Mesothelial cell of epicardium (in vitro differentiated cells): Measurements from ENCODE around the gene SLAMF9. TPM values are rescaled to one million over a fixed set of nuclear protein-coding genes. Genes with fewer than 3 reads are reported as not detected.

Experiments
- DNase-seq, 2 experiments: peaks; one replicate each; pipeline ENCODE4 v3.0.0; 2021; ENCODE audit warnings: low spot score in 2 of 2; ENCODE audit not compliant: unreplicated experiment in 2 of 2
- H3K27ac Mint-ChIP-seq: 2 replicates; pipeline ENCODE4 v1.8.0; 2021; ENCODE audit warnings: mixed read lengths
- H3K27me3 Mint-ChIP-seq: 2 replicates; pipeline ENCODE4 v1.8.0; 2021; ENCODE audit warnings: low read depth, mixed read lengths
- H3K36me3 Mint-ChIP-seq: 2 replicates; pipeline ENCODE4 v1.8.0; 2021; ENCODE audit warnings: mixed read lengths
- H3K4me1 Mint-ChIP-seq: 2 replicates; pipeline ENCODE4 v1.8.0; 2021; ENCODE audit warnings: mixed read lengths
- H3K4me3 Mint-ChIP-seq: 2 replicates; pipeline ENCODE4 v1.8.0; 2021; ENCODE audit warnings: mild to moderate bottlenecking, moderate library complexity, mixed read lengths
- H3K9me3 Mint-ChIP-seq: 2 replicates; pipeline ENCODE4 v1.8.0; 2021; ENCODE audit warnings: mixed read lengths
- CTCF ChIP-seq: fragments of 200-600 bp; sonication (generic); IDR thresholded peaks from one replicate; pipeline ENCODE4 v1.5.0; 2021; ENCODE audit warnings: antibody characterized with exemption; ENCODE audit not compliant: unreplicated experiment
- total RNA-seq: library from RNA; stranded (reverse); gene quantifications from 3 replicates; pipeline ENCODE4 v1.2.1, GENCODE V29; 2021

The SLAMF9 gene
- total RNA-seq, 1 donor from 2014 or later, result not detected

- no peaks in the 10 kb centered on the region for H3K36me3 Mint-ChIP-seq
- H3K4me3 Mint-ChIP-seq, result peak within 1 kb of the TSS; percentile 93
- no peaks in the 10 kb centered on the region for H3K9me3 Mint-ChIP-seq
- H3K27ac Mint-ChIP-seq, result peak within 1 kb of the TSS; percentile 95
- H3K4me1 Mint-ChIP-seq, result peaks cover 75% of the 10 kb centered on the region
- peak; percentile 87 to 96 for DNase-seq
- H3K27me3 Mint-ChIP-seq, result peaks cover 2% of the 10 kb centered on the region
- peak; percentile 56 for TF ChIP-seq CTCF
Measured at GRCh38 chr1:159945483-159946241, 8.4 kb downstream of the SLAMF9 start, which contains the start of gene IGSF9. TSS of gene IGSF9 (minus strand) at chr1:159945613. CDS start at chr1:159943454, 2,159 bp downstream.

GRCh38 chr1:159944623-159945455, 9.2 kb downstream of the SLAMF9 start:
- TF ChIP-seq CTCF, result no peak
- H3K4me1 Mint-ChIP-seq, result peaks cover 78% of the 10 kb centered on the region
- H3K27me3 Mint-ChIP-seq, result peaks cover 2% of the 10 kb centered on the region
- DNase-seq, result no peak
- peak overlapping the region; percentile 93 for H3K4me3 Mint-ChIP-seq
- H3K36me3 Mint-ChIP-seq, result peaks cover 4% of the 10 kb centered on the region
- no peaks in the 10 kb centered on the region for H3K9me3 Mint-ChIP-seq
- peak overlapping the region; percentile 95 for H3K27ac Mint-ChIP-seq

- Mint-ChIP-seq H3K4me1 (peaks cover 72% of the 10 kb centered on the region), H3K27me3 (peaks cover 2% of the 10 kb centered on the region), H3K4me3 (peak overlapping the region; percentile 93), H3K27ac (peak overlapping the region; percentile 95), H3K36me3 (peaks cover 5% of the 10 kb centered on the region), H3K9me3 (no peaks in the 10 kb centered on the region)
- no peak for TF ChIP-seq CTCF
- DNase-seq, result no peak
Measured at GRCh38 chr1:159943908-159944622, 10.0 kb downstream of the SLAMF9 start.

- Mint-ChIP-seq H3K4me1 (peaks cover 69% of the 10 kb centered on the region), H3K36me3 (peaks cover 9% of the 10 kb centered on the region), H3K27me3 (peaks cover 2% of the 10 kb centered on the region), H3K4me3 (peak overlapping the region; percentile 93), H3K9me3 (no peaks in the 10 kb centered on the region), H3K27ac (peak overlapping the region; percentile 75)
- DNase-seq, result no peak
- no peak for TF ChIP-seq CTCF
Measured at GRCh38 chr1:159943278-159943640, 10.8 kb downstream of the SLAMF9 start.

GRCh38 chr1:159942632-159943277, 11.3 kb downstream of the SLAMF9 start:
- H3K27me3 Mint-ChIP-seq, result no peaks in the 10 kb centered on the region

More at GRCh38 chr1:159942632-159943277, 11.3 kb downstream of the SLAMF9 start:
- peak overlapping the region; percentile 36 for H3K4me3 Mint-ChIP-seq
- TF ChIP-seq CTCF, result no peak
- DNase-seq, result no peak
- H3K9me3 Mint-ChIP-seq, result no peaks in the 10 kb centered on the region
- peaks cover 69% of the 10 kb centered on the region for H3K4me1 Mint-ChIP-seq
- H3K36me3 Mint-ChIP-seq, result peaks cover 9% of the 10 kb centered on the region
- H3K27ac Mint-ChIP-seq, result no peak overlapping the region
